IMR-90 (cell line): ENCODE data around the gene FAU.

Experiments used
- CTCF ChIP-seq: conservative IDR thresholded peaks from 2 replicates; pipeline ENCODE4 v1.5.1; 2012; ENCODE audit warnings: mild to moderate bottlenecking, low read depth, low read length, improper control_type of control experiment
- NFE2L2 ChIP-seq: fragments of 150-350 bp; IDR thresholded peaks from 2 replicates; pipeline ENCODE4 v1.6.1; 2016; ENCODE audit warnings: low read depth, mild to moderate bottlenecking, low read length
- POLR2A ChIP-seq: IDR thresholded peaks from 2 replicates; pipeline ENCODE4 v1.6.1; 2012; ENCODE audit warnings: mild to moderate bottlenecking, low read depth, low read length
- RCOR1 ChIP-seq: IDR thresholded peaks from 2 replicates; pipeline ENCODE4 v1.6.1; 2012; ENCODE audit warnings: mild to moderate bottlenecking, low read length, improper control_type of control experiment; ENCODE audit not compliant: insufficient replicate concordance
- RFX5 ChIP-seq: IDR thresholded peaks from 2 replicates; pipeline ENCODE4 v1.8.0; 2012; ENCODE audit warnings: low read depth, mild to moderate bottlenecking, low read length, moderate library complexity

DNA sequence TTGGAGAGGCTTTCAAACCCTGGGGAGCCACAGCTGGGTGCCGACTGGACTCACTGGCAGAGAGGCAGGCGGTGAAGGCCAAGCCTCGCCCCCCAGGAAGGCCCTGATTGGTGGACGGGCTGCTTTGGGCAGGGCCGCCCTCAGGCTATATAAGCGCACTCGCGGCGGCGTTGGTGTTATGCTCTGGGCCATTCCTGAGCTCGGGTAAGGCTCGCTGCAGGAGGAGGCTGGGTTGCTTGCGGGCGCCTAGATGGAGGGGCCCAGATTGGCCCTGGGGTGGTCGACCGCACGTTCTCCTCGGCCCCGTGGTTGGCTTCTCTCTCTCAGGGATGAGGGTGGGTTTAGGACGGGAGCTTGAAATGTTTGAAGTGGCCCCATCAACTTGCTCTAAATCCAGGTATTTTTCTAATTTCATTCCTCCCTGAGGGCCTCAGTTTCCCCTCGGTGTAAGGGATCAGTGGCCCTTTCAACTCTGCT, 48.2 kb upstream of the FAU start, which contains the start of gene SPDYC:
- no peak for TF ChIP-seq CTCF
- no peak for TF ChIP-seq RCOR1
- TF ChIP-seq NFE2L2, result no peak
- TF ChIP-seq POLR2A, result no peak
- TF ChIP-seq RFX5, result no peak
